WTC11 (cell line): ENCODE results near the gene TPST2. TPM values are rescaled to one million over a fixed set of nuclear protein-coding genes. Genes with fewer than 3 reads are reported as not detected.

Experiments used
- ATAC-seq: fragments of 200-7000 bp; cut with Tn5 transposase; 2 replicates; pipeline ENCODE4 v1.10.0; 2021; ENCODE audit warnings: mild to moderate bottlenecking, moderate library complexity
- CTCF ChIA-PET: fragments of 300-600 bp; sonication (Branson Sonifier 250); formaldehyde crosslinking; loops from one replicate; lab custom pipeline; 2021; ENCODE audit warnings: antibody characterized with exemption; lab: Charles Lee
- POLR2A ChIA-PET: fragments of 350-600 bp; sonication (Branson Sonifier 250); formaldehyde crosslinking; loops from one replicate; lab custom pipeline; 2021; ENCODE audit warnings: antibody characterized with exemption; lab: Charles Lee
- DNase-seq: peaks from one replicate; pipeline ENCODE4 v3.0.0; 2021; ENCODE audit warnings: low spot score
- H3K27ac Mint-ChIP-seq: 2 replicates; pipeline ENCODE4 v1.8.0; 2021; ENCODE audit warnings: mixed read lengths
- H3K27me3 Mint-ChIP-seq: 2 replicates; pipeline ENCODE4 v1.8.0; 2021; ENCODE audit warnings: low read depth, mild to moderate bottlenecking, moderate library complexity, mixed read lengths
- H3K36me3 Mint-ChIP-seq: 2 replicates; pipeline ENCODE4 v1.8.0; 2021; ENCODE audit warnings: mixed read lengths
- H3K4me1 Mint-ChIP-seq: 2 replicates; pipeline ENCODE4 v1.8.0; 2022; ENCODE audit warnings: mixed read lengths
- H3K4me3 Mint-ChIP-seq: 2 replicates; pipeline ENCODE4 v1.8.0; 2021; ENCODE audit warnings: mild to moderate bottlenecking, moderate library complexity, mixed read lengths
- H3K9me3 Mint-ChIP-seq: 2 replicates; pipeline ENCODE4 v1.8.0; 2021; ENCODE audit warnings: mixed read lengths
- ATF3 ChIP-seq: sonication (generic); formaldehyde crosslinking; conservative IDR thresholded peaks from 2 replicates; pipeline ENCODE4 v1.8.1; 2022; ENCODE audit warnings: mild to moderate bottlenecking, missing genetic modification reagents
- CREB1 ChIP-seq: sonication (generic); formaldehyde crosslinking; IDR thresholded peaks from 2 replicates; pipeline ENCODE4 v1.8.0; 2023; ENCODE audit warnings: mild to moderate bottlenecking, missing genetic modification reagents
- ESRRA ChIP-seq: sonication (generic); formaldehyde crosslinking; IDR thresholded peaks from 2 replicates; pipeline ENCODE4 v1.8.1; 2022; ENCODE audit warnings: mild to moderate bottlenecking, missing genetic modification reagents, borderline replicate concordance
- GABPB1 ChIP-seq: sonication (generic); formaldehyde crosslinking; IDR thresholded peaks from 2 replicates; pipeline ENCODE4 v1.8.1; 2023; ENCODE audit warnings: mild to moderate bottlenecking, missing genetic modification reagents
- GRHL2 ChIP-seq: fragments of 250-450 bp; sonication (Bioruptor Pico); IDR thresholded peaks from 2 replicates; pipeline ENCODE4 v1.8.0; 2022; ENCODE audit warnings: mild to moderate bottlenecking, moderate library complexity; ENCODE audit not compliant: insufficient replicate concordance, severe bottlenecking
- IRF1 ChIP-seq: sonication (generic); formaldehyde crosslinking; IDR thresholded peaks from 2 replicates; pipeline ENCODE4 v1.8.0; 2023; ENCODE audit warnings: missing genetic modification reagents
- IRF2 ChIP-seq: sonication (generic); formaldehyde crosslinking; IDR thresholded peaks from 2 replicates; pipeline ENCODE4 v1.8.0; 2022; ENCODE audit warnings: low read depth, missing genetic modification reagents, borderline replicate concordance
- KAT7 ChIP-seq: sonication (generic); formaldehyde crosslinking; IDR thresholded peaks from 2 replicates; pipeline ENCODE4 v1.8.1; 2023; ENCODE audit warnings: missing genetic modification reagents, mild to moderate bottlenecking, borderline replicate concordance
- MAX ChIP-seq: sonication (generic); formaldehyde crosslinking; IDR thresholded peaks from 2 replicates; pipeline ENCODE4 v1.8.0; 2022; ENCODE audit warnings: mild to moderate bottlenecking, missing genetic modification reagents
- NFATC4 ChIP-seq: fragments of 250-450 bp; sonication (Bioruptor Pico); IDR thresholded peaks from 2 replicates; pipeline ENCODE4 v1.9.0; 2021; ENCODE audit warnings: mild to moderate bottlenecking
- NR1H2 ChIP-seq: sonication (generic); formaldehyde crosslinking; IDR thresholded peaks from 2 replicates; pipeline ENCODE4 v1.9.0; 2021; ENCODE audit warnings: mild to moderate bottlenecking, moderate library complexity, missing genetic modification reagents
- NR3C1 ChIP-seq: sonication (generic); formaldehyde crosslinking; conservative IDR thresholded peaks from 2 replicates; pipeline ENCODE4 v1.8.1; 2023; ENCODE audit warnings: low read depth, mild to moderate bottlenecking, missing genetic modification reagents
- OVOL2 ChIP-seq: fragments of 250-450 bp; sonication (Bioruptor Pico); IDR thresholded peaks from 2 replicates; pipeline ENCODE4 v1.9.0; 2021; ENCODE audit warnings: mild to moderate bottlenecking, borderline replicate concordance
- SP1 ChIP-seq: sonication (generic); formaldehyde crosslinking; conservative IDR thresholded peaks from 2 replicates; pipeline ENCODE4 v1.8.1; 2022; ENCODE audit warnings: missing genetic modification reagents
- ZNF263 ChIP-seq: sonication (generic); formaldehyde crosslinking; IDR thresholded peaks from 2 replicates; pipeline ENCODE4 v1.8.1; 2022; ENCODE audit warnings: low read depth, mild to moderate bottlenecking, moderate library complexity, missing genetic modification reagents
- ZNF317 ChIP-seq: sonication (generic); formaldehyde crosslinking; IDR thresholded peaks from 2 replicates; pipeline ENCODE4 v1.8.1; 2023; ENCODE audit warnings: low read depth, mild to moderate bottlenecking, moderate library complexity, missing genetic modification reagents, borderline replicate concordance
- ZNF671 ChIP-seq: fragments of 250-450 bp; sonication (Bioruptor Pico); IDR thresholded peaks from 2 replicates; pipeline ENCODE4 v1.8.0; 2021; ENCODE audit warnings: mild to moderate bottlenecking
- total RNA-seq: library from RNA; stranded (reverse); gene quantifications from 3 replicates; pipeline ENCODE4 v1.2.3, GENCODE V29; 2021
- TF ChIP-seq, protein P1 (sequence below): sonication (generic); formaldehyde crosslinking; IDR thresholded peaks from 2 replicates; pipeline ENCODE4 v1.8.1; 2022; ENCODE audit warnings: missing genetic modification reagents, borderline replicate concordance
- TF ChIP-seq, protein P2 (sequence below): fragments of 250-450 bp; sonication (Bioruptor Pico); IDR thresholded peaks from 2 replicates; pipeline ENCODE4 v1.9.0; 2021; ENCODE audit warnings: mild to moderate bottlenecking, borderline replicate concordance
- TF ChIP-seq, protein P3 (sequence below): sonication (generic); formaldehyde crosslinking; IDR thresholded peaks from 2 replicates; pipeline ENCODE4 v1.8.1; 2023; ENCODE audit warnings: mild to moderate bottlenecking, missing genetic modification reagents, moderate library complexity
- TF ChIP-seq, protein P4 (sequence below): sonication (generic); formaldehyde crosslinking; IDR thresholded peaks from 2 replicates; pipeline ENCODE4 v1.8.1; 2022; ENCODE audit warnings: low read depth, missing genetic modification reagents, borderline replicate concordance
- TF ChIP-seq, protein P5 (sequence below): sonication (generic); formaldehyde crosslinking; IDR thresholded peaks from 2 replicates; pipeline ENCODE4 v1.8.0; 2022; ENCODE audit warnings: mild to moderate bottlenecking, missing genetic modification reagents
- TF ChIP-seq, protein P6 (sequence below): sonication (generic); formaldehyde crosslinking; conservative IDR thresholded peaks from 2 replicates; pipeline ENCODE4 v1.8.1; 2023; ENCODE audit warnings: mild to moderate bottlenecking, low read depth, missing genetic modification reagents, moderate library complexity

Gene TPST2
- total RNA-seq, 1 experiment from 2014 or later = 84.2 TPM

DNA sequence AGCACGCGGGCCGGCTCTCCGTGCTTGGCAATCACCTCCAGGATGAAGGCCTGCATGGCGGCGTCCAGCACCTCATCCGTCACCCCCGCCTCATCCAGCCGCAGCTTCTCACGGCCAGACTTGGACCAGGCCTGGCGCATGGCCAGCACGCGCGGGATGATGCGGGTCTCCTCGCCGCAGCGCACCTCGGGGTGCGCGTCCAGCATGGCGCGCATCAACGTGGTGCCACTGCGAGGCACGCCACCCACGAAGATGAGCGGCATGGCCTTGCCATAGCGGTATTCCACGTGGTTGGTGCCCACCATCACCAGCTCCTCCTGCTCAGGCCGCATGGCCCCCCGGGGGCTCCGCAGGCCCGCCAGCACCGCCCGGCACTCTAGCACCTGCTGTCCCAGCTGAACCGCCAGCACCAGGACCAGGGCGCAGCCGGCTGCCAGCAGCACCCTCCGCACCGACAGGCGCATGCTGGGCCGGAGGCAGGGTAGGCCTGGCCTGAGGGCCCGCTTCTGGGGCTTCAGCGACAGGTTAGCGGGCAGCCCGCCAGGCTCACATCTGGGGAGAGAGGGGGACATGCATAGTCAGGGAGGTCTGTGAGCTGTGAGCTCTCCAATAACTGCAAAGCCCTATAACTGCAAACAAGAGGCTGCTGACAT is 48.6 kb downstream of the TPST2 start (continued):
- TF ChIP-seq, protein P1, sequence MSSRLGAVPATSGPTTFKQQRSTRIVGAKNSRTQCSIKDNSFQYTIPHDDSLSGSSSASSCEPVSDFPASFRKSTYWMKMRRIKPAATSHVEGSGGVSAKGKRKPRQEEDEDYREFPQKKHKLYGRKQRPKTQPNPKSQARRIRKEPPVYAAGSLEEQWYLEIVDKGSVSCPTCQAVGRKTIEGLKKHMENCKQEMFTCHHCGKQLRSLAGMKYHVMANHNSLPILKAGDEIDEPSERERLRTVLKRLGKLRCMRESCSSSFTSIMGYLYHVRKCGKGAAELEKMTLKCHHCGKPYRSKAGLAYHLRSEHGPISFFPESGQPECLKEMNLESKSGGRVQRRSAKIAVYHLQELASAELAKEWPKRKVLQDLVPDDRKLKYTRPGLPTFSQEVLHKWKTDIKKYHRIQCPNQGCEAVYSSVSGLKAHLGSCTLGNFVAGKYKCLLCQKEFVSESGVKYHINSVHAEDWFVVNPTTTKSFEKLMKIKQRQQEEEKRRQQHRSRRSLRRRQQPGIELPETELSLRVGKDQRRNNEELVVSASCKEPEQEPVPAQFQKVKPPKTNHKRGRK (CRISPR knock-in tag) = no peak
- TF ChIP-seq NR1H2 (no peak), ATF3 (CRISPR knock-in tag) (no peak), KAT7 (CRISPR knock-in tag) (no peak), GRHL2 (CRISPR knock-in tag) (no peak), IRF2 (no peak)

DNA sequence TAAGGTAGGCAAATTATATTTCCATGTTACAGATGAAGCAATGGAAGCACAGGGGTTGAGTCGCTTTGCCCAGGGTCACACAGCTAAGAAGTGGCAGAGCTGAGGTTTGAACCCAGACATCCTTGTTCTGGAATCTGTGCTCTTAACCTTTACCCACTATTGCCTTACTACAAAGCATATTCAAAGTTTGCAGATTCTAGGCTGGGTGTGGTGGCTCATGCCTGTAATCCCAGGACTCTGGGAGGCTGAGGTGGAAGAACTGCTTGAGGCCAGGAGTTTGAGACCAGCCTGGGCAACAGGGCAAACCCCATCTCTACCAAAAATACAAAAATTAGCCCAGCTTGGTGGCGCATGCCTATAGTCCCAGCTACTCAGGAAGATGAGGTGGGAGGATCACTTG is 49.8 kb downstream of the TPST2 start:
- H3K27ac Mint-ChIP-seq = no peak overlapping the region
- 0 out of 2 replicates have a peak, but pooled peaks cover 5% of the 10 kb centered on the region for H3K4me1 Mint-ChIP-seq
- H3K9me3 Mint-ChIP-seq = no peaks in the 10 kb centered on the region
- ChIA-PET POLR2A (no interaction called here), CTCF (no interaction called here)
- TF ChIP-seq GABPB1 (CRISPR knock-in tag) (no peak), NFATC4 (CRISPR knock-in tag) (no peak), SP1 (CRISPR knock-in tag) (no peak), NR1H2 (no peak), ESRRA (no peak), ZNF671 (CRISPR knock-in tag) (no peak), IRF1 (CRISPR knock-in tag) (no peak), ZNF317 (CRISPR knock-in tag) (no peak), MAX (no peak), GRHL2 (CRISPR knock-in tag) (no peak), CREB1 (CRISPR knock-in tag) (no peak), NR3C1 (CRISPR knock-in tag) (no peak), OVOL2 (CRISPR knock-in tag) (no peak), ZNF263 (CRISPR knock-in tag) (no peak)
- TF ChIP-seq, protein P2, sequence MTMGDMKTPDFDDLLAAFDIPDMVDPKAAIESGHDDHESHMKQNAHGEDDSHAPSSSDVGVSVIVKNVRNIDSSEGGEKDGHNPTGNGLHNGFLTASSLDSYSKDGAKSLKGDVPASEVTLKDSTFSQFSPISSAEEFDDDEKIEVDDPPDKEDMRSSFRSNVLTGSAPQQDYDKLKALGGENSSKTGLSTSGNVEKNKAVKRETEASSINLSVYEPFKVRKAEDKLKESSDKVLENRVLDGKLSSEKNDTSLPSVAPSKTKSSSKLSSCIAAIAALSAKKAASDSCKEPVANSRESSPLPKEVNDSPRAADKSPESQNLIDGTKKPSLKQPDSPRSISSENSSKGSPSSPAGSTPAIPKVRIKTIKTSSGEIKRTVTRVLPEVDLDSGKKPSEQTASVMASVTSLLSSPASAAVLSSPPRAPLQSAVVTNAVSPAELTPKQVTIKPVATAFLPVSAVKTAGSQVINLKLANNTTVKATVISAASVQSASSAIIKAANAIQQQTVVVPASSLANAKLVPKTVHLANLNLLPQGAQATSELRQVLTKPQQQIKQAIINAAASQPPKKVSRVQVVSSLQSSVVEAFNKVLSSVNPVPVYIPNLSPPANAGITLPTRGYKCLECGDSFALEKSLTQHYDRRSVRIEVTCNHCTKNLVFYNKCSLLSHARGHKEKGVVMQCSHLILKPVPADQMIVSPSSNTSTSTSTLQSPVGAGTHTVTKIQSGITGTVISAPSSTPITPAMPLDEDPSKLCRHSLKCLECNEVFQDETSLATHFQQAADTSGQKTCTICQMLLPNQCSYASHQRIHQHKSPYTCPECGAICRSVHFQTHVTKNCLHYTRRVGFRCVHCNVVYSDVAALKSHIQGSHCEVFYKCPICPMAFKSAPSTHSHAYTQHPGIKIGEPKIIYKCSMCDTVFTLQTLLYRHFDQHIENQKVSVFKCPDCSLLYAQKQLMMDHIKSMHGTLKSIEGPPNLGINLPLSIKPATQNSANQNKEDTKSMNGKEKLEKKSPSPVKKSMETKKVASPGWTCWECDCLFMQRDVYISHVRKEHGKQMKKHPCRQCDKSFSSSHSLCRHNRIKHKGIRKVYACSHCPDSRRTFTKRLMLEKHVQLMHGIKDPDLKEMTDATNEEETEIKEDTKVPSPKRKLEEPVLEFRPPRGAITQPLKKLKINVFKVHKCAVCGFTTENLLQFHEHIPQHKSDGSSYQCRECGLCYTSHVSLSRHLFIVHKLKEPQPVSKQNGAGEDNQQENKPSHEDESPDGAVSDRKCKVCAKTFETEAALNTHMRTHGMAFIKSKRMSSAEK (CRISPR knock-in tag) = no peak
- TF ChIP-seq, protein P3, sequence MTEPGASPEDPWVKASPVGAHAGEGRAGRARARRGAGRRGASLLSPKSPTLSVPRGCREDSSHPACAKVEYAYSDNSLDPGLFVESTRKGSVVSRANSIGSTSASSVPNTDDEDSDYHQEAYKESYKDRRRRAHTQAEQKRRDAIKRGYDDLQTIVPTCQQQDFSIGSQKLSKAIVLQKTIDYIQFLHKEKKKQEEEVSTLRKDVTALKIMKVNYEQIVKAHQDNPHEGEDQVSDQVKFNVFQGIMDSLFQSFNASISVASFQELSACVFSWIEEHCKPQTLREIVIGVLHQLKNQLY (CRISPR knock-in tag) = no peak
- TF ChIP-seq, protein P4, sequence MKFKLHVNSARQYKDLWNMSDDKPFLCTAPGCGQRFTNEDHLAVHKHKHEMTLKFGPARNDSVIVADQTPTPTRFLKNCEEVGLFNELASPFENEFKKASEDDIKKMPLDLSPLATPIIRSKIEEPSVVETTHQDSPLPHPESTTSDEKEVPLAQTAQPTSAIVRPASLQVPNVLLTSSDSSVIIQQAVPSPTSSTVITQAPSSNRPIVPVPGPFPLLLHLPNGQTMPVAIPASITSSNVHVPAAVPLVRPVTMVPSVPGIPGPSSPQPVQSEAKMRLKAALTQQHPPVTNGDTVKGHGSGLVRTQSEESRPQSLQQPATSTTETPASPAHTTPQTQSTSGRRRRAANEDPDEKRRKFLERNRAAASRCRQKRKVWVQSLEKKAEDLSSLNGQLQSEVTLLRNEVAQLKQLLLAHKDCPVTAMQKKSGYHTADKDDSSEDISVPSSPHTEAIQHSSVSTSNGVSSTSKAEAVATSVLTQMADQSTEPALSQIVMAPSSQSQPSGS (CRISPR knock-in tag) = no peak
- TF ChIP-seq, protein P5, sequence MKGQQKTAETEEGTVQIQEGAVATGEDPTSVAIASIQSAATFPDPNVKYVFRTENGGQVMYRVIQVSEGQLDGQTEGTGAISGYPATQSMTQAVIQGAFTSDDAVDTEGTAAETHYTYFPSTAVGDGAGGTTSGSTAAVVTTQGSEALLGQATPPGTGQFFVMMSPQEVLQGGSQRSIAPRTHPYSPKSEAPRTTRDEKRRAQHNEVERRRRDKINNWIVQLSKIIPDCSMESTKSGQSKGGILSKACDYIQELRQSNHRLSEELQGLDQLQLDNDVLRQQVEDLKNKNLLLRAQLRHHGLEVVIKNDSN (CRISPR knock-in tag) = no peak
- TF ChIP-seq, protein P6, sequence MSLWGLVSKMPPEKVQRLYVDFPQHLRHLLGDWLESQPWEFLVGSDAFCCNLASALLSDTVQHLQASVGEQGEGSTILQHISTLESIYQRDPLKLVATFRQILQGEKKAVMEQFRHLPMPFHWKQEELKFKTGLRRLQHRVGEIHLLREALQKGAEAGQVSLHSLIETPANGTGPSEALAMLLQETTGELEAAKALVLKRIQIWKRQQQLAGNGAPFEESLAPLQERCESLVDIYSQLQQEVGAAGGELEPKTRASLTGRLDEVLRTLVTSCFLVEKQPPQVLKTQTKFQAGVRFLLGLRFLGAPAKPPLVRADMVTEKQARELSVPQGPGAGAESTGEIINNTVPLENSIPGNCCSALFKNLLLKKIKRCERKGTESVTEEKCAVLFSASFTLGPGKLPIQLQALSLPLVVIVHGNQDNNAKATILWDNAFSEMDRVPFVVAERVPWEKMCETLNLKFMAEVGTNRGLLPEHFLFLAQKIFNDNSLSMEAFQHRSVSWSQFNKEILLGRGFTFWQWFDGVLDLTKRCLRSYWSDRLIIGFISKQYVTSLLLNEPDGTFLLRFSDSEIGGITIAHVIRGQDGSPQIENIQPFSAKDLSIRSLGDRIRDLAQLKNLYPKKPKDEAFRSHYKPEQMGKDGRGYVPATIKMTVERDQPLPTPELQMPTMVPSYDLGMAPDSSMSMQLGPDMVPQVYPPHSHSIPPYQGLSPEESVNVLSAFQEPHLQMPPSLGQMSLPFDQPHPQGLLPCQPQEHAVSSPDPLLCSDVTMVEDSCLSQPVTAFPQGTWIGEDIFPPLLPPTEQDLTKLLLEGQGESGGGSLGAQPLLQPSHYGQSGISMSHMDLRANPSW = no peak
- no peak for ATAC-seq
- no peak overlapping the region for H3K4me3 Mint-ChIP-seq
- no peak for DNase-seq
- H3K36me3 Mint-ChIP-seq = peaks cover 45% of the 10 kb centered on the region
- no peaks in the 10 kb centered on the region for H3K27me3 Mint-ChIP-seq
